Ishikawa (cell line): ENCODE measurements around the gene MMP11.
A peak's percentile ranks its signal among the peaks of the same experiment; 100 is the strongest.

ENCODE experiments used
- CEBPB ChIP-seq: IDR thresholded peaks from 2 replicates; pipeline ENCODE4 v1.6.1; 2012
- CREB1 ChIP-seq: IDR thresholded peaks from 2 replicates; pipeline ENCODE4 v1.6.1; 2012; ENCODE audit warnings: low read depth
- EGR1 ChIP-seq: IDR thresholded peaks from 2 replicates; pipeline ENCODE4 v1.6.1; 2012
- EP300 ChIP-seq: IDR thresholded peaks from 2 replicates; pipeline ENCODE4 v1.6.1; 2012; ENCODE audit warnings: borderline replicate concordance
- FOXM1 ChIP-seq: IDR thresholded peaks from 2 replicates; pipeline ENCODE4 v1.6.1; 2012; ENCODE audit warnings: low read depth, borderline replicate concordance
- NFIC ChIP-seq: IDR thresholded peaks from 2 replicates; pipeline ENCODE4 v1.6.1; 2012
- RAD21 ChIP-seq: IDR thresholded peaks from 2 replicates; pipeline ENCODE4 v1.6.1; 2012; ENCODE audit warnings: low read depth
- TAF1 ChIP-seq: IDR thresholded peaks from 2 replicates; pipeline ENCODE4 v1.6.1; 2012; ENCODE audit warnings: low read depth, mild to moderate bottlenecking
- TCF12 ChIP-seq: IDR thresholded peaks from 2 replicates; pipeline ENCODE4 v1.6.1; 2012; ENCODE audit warnings: low read depth
- TEAD4 ChIP-seq: IDR thresholded peaks from 2 replicates; pipeline ENCODE4 v1.6.1; 2012
- YY1 ChIP-seq: IDR thresholded peaks from 2 replicates; pipeline ENCODE4 v1.6.1; 2012; ENCODE audit warnings: low read depth
- ZBTB7A ChIP-seq: IDR thresholded peaks from 2 replicates; pipeline ENCODE4 v1.6.1; 2012; ENCODE audit warnings: low read depth
- TF ChIP-seq, protein P1 (sequence below): IDR thresholded peaks from 2 replicates; pipeline ENCODE4 v1.6.1; 2012
- TF ChIP-seq, protein P2 (sequence below): IDR thresholded peaks from 2 replicates; pipeline ENCODE4 v1.6.1; 2012
- TF ChIP-seq, protein P3 (sequence below): IDR thresholded peaks from 2 replicates; pipeline ENCODE4 v1.6.1; 2012; ENCODE audit warnings: low read depth, mild to moderate bottlenecking

Gene MMP11

DNA sequence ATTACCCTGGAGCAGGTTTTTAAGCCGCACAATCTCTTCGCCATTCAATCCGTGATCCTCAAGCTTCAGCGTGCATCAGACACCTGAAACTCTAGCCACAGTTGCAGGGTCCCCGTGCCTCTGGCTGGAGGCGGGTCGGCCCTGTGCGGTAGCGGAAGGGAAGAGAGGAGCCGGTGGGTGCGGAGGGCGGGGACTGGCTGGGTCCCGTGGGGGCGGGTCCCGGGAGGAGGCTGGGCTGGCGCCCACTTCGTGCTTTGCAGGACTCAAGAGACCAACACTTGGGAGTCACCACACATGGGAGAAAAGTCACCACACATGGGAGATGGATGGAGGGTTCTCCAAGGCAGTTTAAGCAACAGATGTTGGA, 9.1 kb upstream of the MMP11 start:
- TF ChIP-seq TCF12, result no peak
- TF ChIP-seq FOXM1, result no peak
- TF ChIP-seq EGR1, result no peak
- no peak for TF ChIP-seq CREB1
- TF ChIP-seq, protein P1, sequence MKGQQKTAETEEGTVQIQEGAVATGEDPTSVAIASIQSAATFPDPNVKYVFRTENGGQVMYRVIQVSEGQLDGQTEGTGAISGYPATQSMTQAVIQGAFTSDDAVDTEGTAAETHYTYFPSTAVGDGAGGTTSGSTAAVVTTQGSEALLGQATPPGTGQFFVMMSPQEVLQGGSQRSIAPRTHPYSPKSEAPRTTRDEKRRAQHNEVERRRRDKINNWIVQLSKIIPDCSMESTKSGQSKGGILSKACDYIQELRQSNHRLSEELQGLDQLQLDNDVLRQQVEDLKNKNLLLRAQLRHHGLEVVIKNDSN, result no peak
- TF ChIP-seq RAD21, result no peak
- TF ChIP-seq NFIC, result no peak

DNA sequence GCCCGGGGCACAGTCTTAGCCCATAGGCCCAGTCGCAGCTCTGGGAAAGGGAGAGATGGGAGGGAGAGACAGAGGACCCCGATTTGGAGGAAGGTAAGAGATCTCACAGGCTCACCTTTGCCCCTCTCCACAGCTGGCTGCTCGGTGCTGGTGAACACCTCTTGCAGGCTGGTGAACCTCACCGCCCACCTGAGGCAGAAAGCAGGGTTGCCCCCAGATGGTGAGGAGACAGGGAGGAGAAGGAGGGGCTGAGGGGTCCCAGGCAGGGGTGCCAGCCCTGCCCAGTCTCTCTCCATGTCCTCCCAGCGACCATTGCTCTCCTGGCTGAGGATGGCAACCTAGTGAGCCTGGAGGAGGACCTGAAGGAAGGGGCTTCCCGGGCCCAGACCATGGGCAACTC, 8.7 kb upstream of the MMP11 start:
- no peak for TF ChIP-seq CEBPB
- no peak for TF ChIP-seq TCF12
- TF ChIP-seq EGR1, result no peak
- TF ChIP-seq EP300, result no peak
- TF ChIP-seq NFIC, result no peak
- no peak for TF ChIP-seq TAF1
- no peak for TF ChIP-seq ZBTB7A
- TF ChIP-seq, protein P2, sequence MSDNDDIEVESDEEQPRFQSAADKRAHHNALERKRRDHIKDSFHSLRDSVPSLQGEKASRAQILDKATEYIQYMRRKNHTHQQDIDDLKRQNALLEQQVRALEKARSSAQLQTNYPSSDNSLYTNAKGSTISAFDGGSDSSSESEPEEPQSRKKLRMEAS, result no peak
- TF ChIP-seq, protein P3, sequence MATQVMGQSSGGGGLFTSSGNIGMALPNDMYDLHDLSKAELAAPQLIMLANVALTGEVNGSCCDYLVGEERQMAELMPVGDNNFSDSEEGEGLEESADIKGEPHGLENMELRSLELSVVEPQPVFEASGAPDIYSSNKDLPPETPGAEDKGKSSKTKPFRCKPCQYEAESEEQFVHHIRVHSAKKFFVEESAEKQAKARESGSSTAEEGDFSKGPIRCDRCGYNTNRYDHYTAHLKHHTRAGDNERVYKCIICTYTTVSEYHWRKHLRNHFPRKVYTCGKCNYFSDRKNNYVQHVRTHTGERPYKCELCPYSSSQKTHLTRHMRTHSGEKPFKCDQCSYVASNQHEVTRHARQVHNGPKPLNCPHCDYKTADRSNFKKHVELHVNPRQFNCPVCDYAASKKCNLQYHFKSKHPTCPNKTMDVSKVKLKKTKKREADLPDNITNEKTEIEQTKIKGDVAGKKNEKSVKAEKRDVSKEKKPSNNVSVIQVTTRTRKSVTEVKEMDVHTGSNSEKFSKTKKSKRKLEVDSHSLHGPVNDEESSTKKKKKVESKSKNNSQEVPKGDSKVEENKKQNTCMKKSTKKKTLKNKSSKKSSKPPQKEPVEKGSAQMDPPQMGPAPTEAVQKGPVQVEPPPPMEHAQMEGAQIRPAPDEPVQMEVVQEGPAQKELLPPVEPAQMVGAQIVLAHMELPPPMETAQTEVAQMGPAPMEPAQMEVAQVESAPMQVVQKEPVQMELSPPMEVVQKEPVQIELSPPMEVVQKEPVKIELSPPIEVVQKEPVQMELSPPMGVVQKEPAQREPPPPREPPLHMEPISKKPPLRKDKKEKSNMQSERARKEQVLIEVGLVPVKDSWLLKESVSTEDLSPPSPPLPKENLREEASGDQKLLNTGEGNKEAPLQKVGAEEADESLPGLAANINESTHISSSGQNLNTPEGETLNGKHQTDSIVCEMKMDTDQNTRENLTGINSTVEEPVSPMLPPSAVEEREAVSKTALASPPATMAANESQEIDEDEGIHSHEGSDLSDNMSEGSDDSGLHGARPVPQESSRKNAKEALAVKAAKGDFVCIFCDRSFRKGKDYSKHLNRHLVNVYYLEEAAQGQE, result no peak
- no peak for TF ChIP-seq FOXM1
- TF ChIP-seq TEAD4, result no peak
- TF ChIP-seq RAD21, result no peak
- TF ChIP-seq, protein P1, result no peak
- TF ChIP-seq YY1, result no peak
- TF ChIP-seq CREB1, result no peak

DNA sequence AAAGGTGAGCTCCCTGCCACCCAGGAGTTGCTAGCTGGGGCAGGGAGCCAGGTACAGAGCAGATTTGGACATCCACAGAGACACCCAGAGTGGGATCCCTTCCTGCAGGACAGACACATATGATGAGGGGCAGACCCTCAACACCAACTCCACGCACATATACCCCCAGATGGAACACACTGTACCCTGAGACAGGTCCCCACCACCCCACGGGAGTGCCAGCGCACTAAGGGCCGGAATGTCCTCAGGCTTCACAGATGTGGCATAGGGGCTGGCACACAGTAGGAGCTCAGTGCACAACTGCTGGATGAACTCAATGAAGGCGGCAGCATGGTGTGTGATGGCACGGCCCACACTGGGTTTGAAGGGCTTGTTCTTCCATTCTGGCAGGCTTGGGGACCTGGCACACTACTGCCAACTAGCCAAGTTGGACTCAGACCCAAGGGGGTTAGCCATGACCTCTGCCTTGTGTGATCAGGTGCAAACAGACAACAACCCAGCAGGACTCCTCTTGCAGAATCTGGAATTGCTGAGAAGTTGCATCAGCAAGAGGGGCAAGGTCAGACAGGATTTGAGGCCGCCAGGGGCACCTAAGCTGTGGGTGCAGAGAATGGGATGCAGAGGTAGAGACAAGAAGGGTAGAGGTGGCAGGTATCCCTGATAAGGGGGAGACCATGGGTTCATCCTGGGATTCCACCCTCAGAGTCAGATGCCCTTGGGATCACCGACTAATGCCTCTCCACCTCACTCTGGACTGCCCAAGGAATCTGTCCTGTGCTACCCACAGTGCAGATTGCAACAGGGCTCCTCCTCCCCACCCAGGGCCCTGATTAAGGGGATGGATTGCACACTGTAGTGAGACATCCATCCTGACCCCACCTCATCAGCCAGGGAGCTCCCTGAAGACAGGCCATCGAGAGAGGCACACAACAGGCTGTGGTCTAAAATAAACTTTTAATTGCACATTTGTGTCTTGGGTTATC, 7.5 kb upstream of the MMP11 start:
- no peak for TF ChIP-seq EP300
- TF ChIP-seq YY1, result no peak
- TF ChIP-seq CEBPB, result no peak
- no peak for TF ChIP-seq FOXM1
- TF ChIP-seq, protein P2, result no peak
- no peak for TF ChIP-seq TCF12
- TF ChIP-seq TAF1, result no peak

DNA sequence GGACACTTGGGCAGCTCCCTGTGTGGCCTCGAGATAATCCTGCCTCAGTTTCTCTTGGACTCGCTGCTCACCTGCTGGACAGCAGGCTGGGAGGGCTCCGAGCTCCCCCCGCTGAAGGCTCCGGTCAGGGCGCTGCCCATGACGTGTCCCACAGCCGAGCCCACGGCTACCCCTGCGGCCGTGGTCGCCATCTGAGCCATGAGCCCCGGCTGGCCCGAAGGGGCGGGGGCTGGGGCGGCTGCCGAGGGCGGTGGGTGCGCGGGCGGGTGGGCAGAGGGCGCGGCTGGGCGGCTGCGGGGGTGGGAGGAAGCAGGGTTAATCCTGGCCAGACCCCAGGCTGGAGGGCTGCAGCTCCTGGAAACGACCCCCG, 5.4 kb upstream of the MMP11 start:
- TF ChIP-seq RAD21 (no peak), TCF12 (no peak), CREB1 (no peak), TEAD4 (no peak), CEBPB (no peak), FOXM1 (no peak), EP300 (no peak), TAF1 (no peak)
- TF ChIP-seq, protein P1, result no peak

DNA sequence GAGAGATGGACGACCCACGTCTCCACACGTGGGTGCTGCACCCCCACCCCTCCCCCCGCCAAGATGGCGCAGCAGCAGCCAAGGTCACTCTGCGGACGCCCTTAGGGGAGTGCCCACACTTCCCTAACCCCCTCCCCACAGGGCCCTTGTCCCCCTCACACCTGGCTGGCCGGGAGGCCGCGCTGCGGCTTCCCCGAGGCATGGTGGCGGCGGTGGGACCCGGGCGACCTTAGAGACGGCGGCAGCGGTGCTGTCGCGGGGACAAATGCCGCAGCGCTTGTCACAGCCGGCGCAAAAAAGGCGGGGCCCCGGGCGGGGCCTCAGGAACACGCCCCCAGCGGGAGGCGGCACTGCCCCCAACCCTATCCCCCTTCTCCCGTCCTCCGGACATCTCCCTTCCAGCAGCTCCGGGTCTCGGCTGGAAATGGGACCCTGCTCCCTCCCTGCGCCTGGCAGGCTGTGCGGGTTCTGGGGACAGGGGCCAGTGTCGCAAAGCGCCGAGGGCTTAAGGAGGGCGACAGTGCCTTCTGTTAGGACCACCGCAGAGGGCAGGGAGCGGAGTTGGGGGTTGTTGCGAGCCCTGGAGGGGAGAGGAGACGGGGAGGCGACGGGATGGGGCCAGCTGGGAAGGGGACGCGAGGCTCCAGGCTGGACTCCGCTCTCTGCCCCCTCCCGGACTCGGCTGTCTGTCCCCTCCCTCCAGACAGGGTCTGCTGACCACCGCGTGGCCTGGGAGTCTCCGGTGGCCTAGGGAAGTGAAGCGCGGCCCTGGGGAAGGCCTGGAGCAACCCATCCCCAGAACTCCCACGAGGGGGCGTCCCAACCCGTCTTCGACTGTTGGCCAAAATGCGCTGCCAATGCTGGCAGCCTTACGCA, 4.7 kb upstream of the MMP11 start, which contains the start of gene CHCHD10:
TSS of gene CHCHD10 (minus strand) at position 300 of the 876 bp plus-strand sequence. CDS start at position 202, 98 bp downstream.
- peak; percentile 91 for TF ChIP-seq YY1
- peak; percentile 99 for TF ChIP-seq ZBTB7A
- TF ChIP-seq, protein P2, result peak; percentile 79
- TF ChIP-seq FOXM1, result no peak
- no peak for TF ChIP-seq EP300
- TF ChIP-seq RAD21, result peak; percentile 64
- TF ChIP-seq NFIC, result peak; percentile 26; the same call in 1 of the 2 replicates
- TF ChIP-seq TCF12, result peak; percentile 19; the same call in 1 of the 2 replicates
- no peak for TF ChIP-seq TEAD4
- TF ChIP-seq, protein P1, result no peak; the same call in none of the 2 replicates
- TF ChIP-seq TAF1, result peak; percentile 67
